ENCODE results near the gene PALM. TPM values are rescaled to one million over a fixed set of nuclear protein-coding genes. Genes with fewer than 3 reads are reported as not detected.
"Not testable (repeated sequence)": the region's sequence is repeated elsewhere in the genome, so short reads cannot be mapped to it uniquely, and the experiment has no call there.

PALM gene
- total RNA-seq, 1 donor from 2014 or later, result 60.0 TPM

DNA sequence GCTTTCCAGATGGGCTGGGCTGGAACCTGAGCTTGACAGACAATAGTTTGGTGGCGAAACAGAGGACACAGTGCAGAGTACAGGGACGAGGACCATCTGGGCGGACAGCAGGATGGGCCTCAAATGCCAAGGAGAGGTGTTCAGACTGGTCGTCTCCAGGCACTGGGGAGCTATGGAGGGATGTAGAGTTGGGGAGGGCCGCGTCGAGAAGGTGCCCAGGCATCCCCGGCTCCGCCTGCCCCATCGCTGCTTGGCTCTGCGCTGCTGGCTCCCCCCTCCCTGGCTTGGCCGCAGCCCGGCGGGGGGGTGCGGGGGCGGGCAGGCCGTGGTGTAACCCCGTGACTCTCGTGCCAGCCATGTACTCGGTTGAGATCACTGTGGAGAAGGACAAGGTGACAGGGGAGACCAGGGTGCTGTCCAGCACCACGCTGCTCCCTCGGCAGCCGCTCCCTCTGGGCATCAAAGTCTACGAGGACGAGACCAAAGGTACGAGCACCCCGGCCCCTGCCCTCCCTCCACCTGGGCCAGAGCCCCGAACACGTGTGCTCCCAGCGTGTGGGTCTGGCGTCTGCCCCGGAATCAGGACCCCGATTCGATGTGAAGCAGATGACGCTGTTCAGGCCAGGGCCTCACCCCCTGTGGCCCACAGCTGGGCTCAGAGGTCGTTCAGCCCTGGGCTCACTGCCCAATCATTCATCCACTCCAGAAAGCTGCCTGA lies 31.4 kb downstream of the PALM start:
- Mint-ChIP-seq H3K36me3 (ENCODE audit: low read depth, unreplicated experiment) (peaks cover 17% of the 10 kb centered on the region), H3K4me1 (ENCODE audit: low read depth, unreplicated experiment) (no peaks in the 10 kb centered on the region), H3K4me3 (ENCODE audit: unreplicated experiment) (no peak overlapping the region), H3K9me3 (ENCODE audit: unreplicated experiment) (peaks cover 11% of the 10 kb centered on the region), H3K27ac (ENCODE audit: unreplicated experiment) (no peak overlapping the region), H3K27me3 (ENCODE audit: low read depth, unreplicated experiment) (no peaks in the 10 kb centered on the region)
- Histone ChIP-seq H3K79me2 (ENCODE audit: insufficient read depth, low read length) (no peaks in the 10 kb centered on the region), H3K36me3 (ENCODE audit: insufficient read depth, low read length) (no peaks in the 10 kb centered on the region), H3K4me1 (ENCODE audit: insufficient read depth, low read length) (no peaks in the 10 kb centered on the region), H3K4me3 (ENCODE audit: insufficient read depth, low read depth, low read length) (no peak overlapping the region), H3K27ac (ENCODE audit: low read depth, low read length) (no peak overlapping the region), H3K9me3 (ENCODE audit: insufficient read depth, low read depth, low read length) (no peaks in the 10 kb centered on the region), H3K27me3 (ENCODE audit: insufficient read depth, low read length) (no peaks in the 10 kb centered on the region), H4K20me1 (ENCODE audit: insufficient read depth, low read length) (no peaks in the 10 kb centered on the region), H3K9ac (ENCODE audit: low read length) (no peak overlapping the region), H3K4me2 (ENCODE audit: low read length) (no peak overlapping the region), H2AFZ (ENCODE audit: low read depth, low read length) (no peak overlapping the region)
- TF ChIP-seq CTCF (IDR thresholded peaks at IDR 0.05; ENCODE audit: insufficient read depth, low read depth, low read length) (no peak), EZH2 (IDR thresholded peaks at IDR 0.05; ENCODE audit: insufficient read depth, low read length) (no peak)
- FAIRE-seq (no peak), DNase-seq (ENCODE audit: low read depth) (no peak)

- H3K4me2 ChIP-seq (ENCODE audit: low read length); H3K79me2 ChIP-seq (ENCODE audit: insufficient read depth, low read length); H3K27me3 ChIP-seq (ENCODE audit: insufficient read depth, low read length); H3K4me3 Mint-ChIP-seq (ENCODE audit: unreplicated experiment); H3K4me1 Mint-ChIP-seq (ENCODE audit: low read depth, unreplicated experiment); H3K9ac ChIP-seq (ENCODE audit: low read length); H3K36me3 ChIP-seq (ENCODE audit: insufficient read depth, low read length); H3K27ac ChIP-seq (ENCODE audit: low read depth, low read length); H3K4me1 ChIP-seq (ENCODE audit: insufficient read depth, low read length); H3K9me3 ChIP-seq (ENCODE audit: insufficient read depth, low read depth, low read length); FAIRE-seq; H4K20me1 ChIP-seq (ENCODE audit: insufficient read depth, low read length); H2AFZ ChIP-seq (ENCODE audit: low read depth, low read length); H3K4me3 ChIP-seq (ENCODE audit: insufficient read depth, low read depth, low read length); H3K27ac Mint-ChIP-seq (ENCODE audit: unreplicated experiment); DNase-seq (ENCODE audit: low read depth); H3K27me3 Mint-ChIP-seq (ENCODE audit: low read depth, unreplicated experiment): not testable (repeated sequence)
- peaks cover 19% of the 10 kb centered on the region for H3K36me3 Mint-ChIP-seq (ENCODE audit: low read depth, unreplicated experiment)
- H3K9me3 Mint-ChIP-seq (ENCODE audit: unreplicated experiment), result peaks cover 11% of the 10 kb centered on the region
Measured at GRCh38 chr19:740816-741505, 32.2 kb downstream of the PALM start.

DNA sequence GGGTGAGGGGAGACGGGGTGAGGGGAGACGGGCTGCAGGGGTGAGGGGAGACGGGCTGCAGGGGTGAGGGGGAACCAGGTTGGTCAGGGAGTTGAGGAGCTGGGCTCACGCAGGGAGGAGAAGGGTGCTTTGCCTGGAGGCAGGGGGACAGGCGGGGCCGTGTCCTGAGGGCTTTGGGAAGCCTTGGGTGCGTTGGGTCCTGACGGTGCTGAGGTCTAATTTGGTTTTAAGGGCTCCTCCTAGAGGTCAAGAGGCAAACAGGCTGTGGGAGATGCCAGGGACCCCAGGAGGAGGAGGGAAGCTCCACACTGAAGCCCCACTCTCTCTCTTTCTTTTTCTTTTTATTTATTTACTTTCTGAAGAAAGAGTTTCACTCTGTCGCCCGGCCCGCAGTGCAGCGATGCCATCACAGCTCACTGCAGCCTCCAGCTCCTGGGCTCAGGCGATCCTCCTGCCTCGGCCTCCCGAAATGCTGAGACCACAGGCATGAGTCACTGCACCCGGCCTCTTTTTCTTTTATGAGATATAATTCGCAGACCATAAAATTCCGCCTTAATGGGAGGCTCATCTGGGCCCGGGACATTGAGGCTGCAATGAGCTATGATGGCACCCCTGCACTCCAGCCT lies 32.9 kb downstream of the PALM start:
- Histone ChIP-seq H3K4me1 (ENCODE audit: insufficient read depth, low read length) (no peaks in the 10 kb centered on the region), H3K27ac (ENCODE audit: low read depth, low read length) (no peak overlapping the region), H3K79me2 (ENCODE audit: insufficient read depth, low read length) (no peaks in the 10 kb centered on the region), H3K9me3 (ENCODE audit: insufficient read depth, low read depth, low read length) (peaks cover 3% of the 10 kb centered on the region), H3K4me3 (ENCODE audit: insufficient read depth, low read depth, low read length) (no peak overlapping the region), H4K20me1 (ENCODE audit: insufficient read depth, low read length) (no peaks in the 10 kb centered on the region), H3K4me2 (ENCODE audit: low read length) (no peak overlapping the region), H3K36me3 (ENCODE audit: insufficient read depth, low read length) (no peaks in the 10 kb centered on the region), H3K9ac (ENCODE audit: low read length) (no peak overlapping the region), H2AFZ (ENCODE audit: low read depth, low read length) (no peak overlapping the region), H3K27me3 (ENCODE audit: insufficient read depth, low read length) (no peaks in the 10 kb centered on the region)
- peaks cover 21% of the 10 kb centered on the region for H3K36me3 Mint-ChIP-seq (ENCODE audit: low read depth, unreplicated experiment)
- no peaks in the 10 kb centered on the region for H3K27me3 Mint-ChIP-seq (ENCODE audit: low read depth, unreplicated experiment)
- DNase-seq (ENCODE audit: low read depth) (no peak), FAIRE-seq (no peak)
- no peak for TF ChIP-seq EZH2 (IDR thresholded peaks at IDR 0.05; ENCODE audit: insufficient read depth, low read length)
- no peak for TF ChIP-seq CTCF (IDR thresholded peaks at IDR 0.05; ENCODE audit: insufficient read depth, low read depth, low read length)
- H3K9me3 Mint-ChIP-seq (ENCODE audit: unreplicated experiment), result peaks cover 11% of the 10 kb centered on the region
- no peak overlapping the region for H3K4me3 Mint-ChIP-seq (ENCODE audit: unreplicated experiment)
- H3K4me1 Mint-ChIP-seq (ENCODE audit: low read depth, unreplicated experiment), result no peaks in the 10 kb centered on the region
- H3K27ac Mint-ChIP-seq (ENCODE audit: unreplicated experiment), result no peak overlapping the region
